ENCODE measurements around the gene FCGBP.

FCGBP gene

GRCh38 chr19:39946532-39946931 lies 12.1 kb upstream of the FCGBP start:
- DNase-seq (ENCODE audit: low read depth): no peak

- DNase-seq (ENCODE audit: low read depth): no peak
Observed at GRCh38 chr19:39943586-39943985, 9.2 kb upstream of the FCGBP start.

GRCh38 chr19:39942366-39942730 lies 7.9 kb upstream of the FCGBP start:
- DNase-seq (ENCODE audit: low read depth): no peak

GRCh38 chr19:39941615-39942365 lies 7.4 kb upstream of the FCGBP start:
- peak; percentile 32 for DNase-seq (ENCODE audit: low read depth)

- DNase-seq (ENCODE audit: low read depth): no peak
Observed at GRCh38 chr19:39941151-39941550, 6.7 kb upstream of the FCGBP start.

GRCh38 chr19:39940221-39940833 lies 5.9 kb upstream of the FCGBP start:
- DNase-seq (ENCODE audit: low read depth): no peak

- DNase-seq (ENCODE audit: low read depth): no peak
Observed at GRCh38 chr19:39939556-39939955, 5.1 kb upstream of the FCGBP start.

- no peak for DNase-seq (ENCODE audit: low read depth)
Observed at GRCh38 chr19:39937787-39938186, 3.4 kb upstream of the FCGBP start.

GRCh38 chr19:39937094-39937720 lies 2.8 kb upstream of the FCGBP start:
- peak; percentile 42 for DNase-seq (ENCODE audit: low read depth)

- no peak for DNase-seq (ENCODE audit: low read depth)
Observed at GRCh38 chr19:39936622-39937021, 2.2 kb upstream of the FCGBP start.

GRCh38 chr19:39936020-39936419 lies 1.6 kb upstream of the FCGBP start:
- no peak for DNase-seq (ENCODE audit: low read depth)

GRCh38 chr19:39935364-39935661 lies 879 bp upstream of the FCGBP start:
- DNase-seq (ENCODE audit: low read depth): no peak

GRCh38 chr19:39929750-39930149 lies 4.7 kb downstream of the FCGBP start:
- DNase-seq (ENCODE audit: low read depth): no peak

- no peak for DNase-seq (ENCODE audit: low read depth)
Observed at GRCh38 chr19:39928357-39928725, 6.1 kb downstream of the FCGBP start.

GRCh38 chr19:39927524-39928356 lies 6.7 kb downstream of the FCGBP start:
- no peak for DNase-seq (ENCODE audit: low read depth)

GRCh38 chr19:39927076-39927475 lies 7.4 kb downstream of the FCGBP start:
- DNase-seq (ENCODE audit: low read depth): no peak

GRCh38 chr19:39926170-39926760 lies 8.2 kb downstream of the FCGBP start:
- DNase-seq (ENCODE audit: low read depth): no peak

GRCh38 chr19:39924952-39925351 lies 9.5 kb downstream of the FCGBP start:
- DNase-seq (ENCODE audit: low read depth): no peak

- DNase-seq (ENCODE audit: low read depth): no peak
Observed at GRCh38 chr19:39924389-39924788, 10.0 kb downstream of the FCGBP start.

- no peak for DNase-seq (ENCODE audit: low read depth)
Observed at GRCh38 chr19:39923862-39924261, 10.6 kb downstream of the FCGBP start.

GRCh38 chr19:39919976-39920375 lies 14.5 kb downstream of the FCGBP start:
- DNase-seq (ENCODE audit: low read depth): no peak

- DNase-seq (ENCODE audit: low read depth): no peak
Observed at GRCh38 chr19:39918183-39918651, 16.2 kb downstream of the FCGBP start.
